A549 (cell line): Measurements from ENCODE around the gene MAP3K4. TPM values are rescaled to one million over a fixed set of nuclear protein-coding genes. Genes with fewer than 3 reads are reported as not detected.

Experiments
- ATAC-seq, 2 experiments: fragments of 200-7000 bp in 1 of 2; fragments of >200 bp in 1 of 2; cut with Nextera tagmentation in 1 of 2; cut with Tn5 transposase in 1 of 2; 3 replicates each; pipeline versions ENCODE4 v1.8.0 to v1.9.1; 2018 to 2020; ENCODE audit warnings: mild to moderate bottlenecking in 1 of 2, moderate library complexity in 1 of 2
- CTCF ChIA-PET: fragments of 300-600 bp; sonication (Branson Sonifier 250); formaldehyde crosslinking; extraction: SDS; loops from one replicate; lab custom pipeline; 2021; ENCODE audit warnings: antibody characterized with exemption, inconsistent platforms; lab: Yijun Ruan, JAX
- POLR2A ChIA-PET: fragments of 350-600 bp; formaldehyde crosslinking; extraction: SDS; loops from one replicate; lab custom pipeline; 2021; ENCODE audit warnings: antibody characterized with exemption, inconsistent platforms; lab: Yijun Ruan, JAX
- DNase-seq, 2 experiments: peaks; one replicate each; pipeline versions ENCODE4 v3.0.0 to v3.0.0-alpha.2; 2011 to 2016; ENCODE audit warnings: low read depth in 1 of 2, low spot score in 1 of 2
- FAIRE-seq: peaks from 2 replicates; lab custom pipeline; 2011; peaks lifted over from hg19 to GRCh38; lab: Jason Lieb, UNC
- H3K27ac ChIP-seq, 2 experiments: fragments of >200 bp; sonication (Bioruptor Twin); formaldehyde crosslinking; 3 replicates each; pipeline ENCODE4 v1.5.1; 2016 to 2017
- H3K4me1 ChIP-seq: fragments of >200 bp; sonication (Bioruptor Twin); formaldehyde crosslinking; 3 replicates; pipeline ENCODE4 v1.6.1; 2016
- H3K4me2 ChIP-seq: fragments of >200 bp; sonication (Bioruptor Twin); formaldehyde crosslinking; 3 replicates; pipeline ENCODE4 v1.6.1; 2016
- H3K4me3 ChIP-seq: fragments of >200 bp; sonication (Bioruptor Twin); formaldehyde crosslinking; 3 replicates; pipeline ENCODE4 v1.5.1; 2016
- H3K9me3 ChIP-seq: fragments of >200 bp; sonication (Bioruptor Twin); formaldehyde crosslinking; 3 replicates; pipeline ENCODE4 v1.6.1; 2016
- CBX2 ChIP-seq: fragments of 200-600 bp; sonication (generic); IDR thresholded peaks from 2 replicates; pipeline ENCODE4 v1.6.1; 2016; ENCODE audit warnings: low read depth, mild to moderate bottlenecking, borderline replicate concordance
- CBX8 ChIP-seq: fragments of 200-600 bp; sonication (generic); IDR thresholded peaks from 2 replicates; pipeline ENCODE4 v1.6.1; 2016
- CHD4 ChIP-seq: fragments of 200-600 bp; sonication (generic); IDR thresholded peaks from 2 replicates; pipeline ENCODE4 v1.6.1; 2016; ENCODE audit warnings: antibody characterized with exemption, mild to moderate bottlenecking, borderline replicate concordance
- CTCF ChIP-seq: fragments of >200 bp; sonication (Bioruptor Twin); formaldehyde crosslinking; IDR thresholded peaks from 3 replicates; pipeline ENCODE4 v1.5.1; 2016
- ELK1 ChIP-seq: fragments of 150-350 bp; IDR thresholded peaks from 2 replicates; pipeline ENCODE4 v1.6.1; 2014; ENCODE audit warnings: low read depth, mild to moderate bottlenecking, low read length
- ESRRA ChIP-seq: fragments of 150-350 bp; IDR thresholded peaks from 2 replicates; pipeline ENCODE4 v1.6.1; 2014; ENCODE audit warnings: mild to moderate bottlenecking, low read length, borderline replicate concordance
- FOSB ChIP-seq: fragments of 250-450 bp; sonication (Bioruptor Pico); IDR thresholded peaks from 2 replicates; pipeline ENCODE4 v1.5.0; 2020; ENCODE audit warnings: mild to moderate bottlenecking, moderate library complexity
- HEYL ChIP-seq: fragments of 250-450 bp; sonication (Bioruptor Pico); IDR thresholded peaks from 2 replicates; pipeline ENCODE4 v1.8.0; 2021; ENCODE audit warnings: mild to moderate bottlenecking, moderate library complexity
- HOXA7 ChIP-seq: fragments of 250-450 bp; sonication (Bioruptor Pico); IDR thresholded peaks from 2 replicates; pipeline ENCODE4 v1.5.0; 2020; ENCODE audit warnings: mild to moderate bottlenecking, moderate library complexity
- JUNB ChIP-seq: fragments of >200 bp; sonication (Bioruptor Twin); formaldehyde crosslinking; IDR thresholded peaks from 2 replicates; pipeline ENCODE4 v1.6.1; 2016
- KDM5A ChIP-seq: fragments of 200-600 bp; sonication (generic); IDR thresholded peaks from 2 replicates; pipeline ENCODE4 v1.6.1; 2016; ENCODE audit warnings: antibody characterized with exemption, mild to moderate bottlenecking
- MAFK ChIP-seq: fragments of 450-650 bp; IDR thresholded peaks from 2 replicates; pipeline ENCODE4 v1.6.1; 2014; ENCODE audit not compliant: partially characterized antibody
- MYC ChIP-seq: IDR thresholded peaks from 2 replicates; pipeline ENCODE4 v1.6.1; 2012; ENCODE audit warnings: mild to moderate bottlenecking, inconsistent platforms, low read length, improper control_type of control experiment, borderline replicate concordance
- NFE2L2 ChIP-seq: fragments of 150-350 bp; conservative IDR thresholded peaks from 2 replicates; pipeline ENCODE4 v1.6.1; 2014; ENCODE audit warnings: low read length
- NR3C1 ChIP-seq: fragments of >200 bp; sonication (Bioruptor Twin); formaldehyde crosslinking; IDR thresholded peaks from 3 replicates; pipeline ENCODE4 v1.6.1; 2017
- RARB ChIP-seq: fragments of 250-450 bp; sonication (Bioruptor Pico); IDR thresholded peaks from 2 replicates; pipeline ENCODE4 v1.8.0; 2021; ENCODE audit warnings: mild to moderate bottlenecking, moderate library complexity
- RFX5 ChIP-seq: fragments of 450-650 bp; IDR thresholded peaks from 2 replicates; pipeline ENCODE4 v1.7.1; 2014; ENCODE audit warnings: antibody characterized with exemption, mild to moderate bottlenecking, moderate library complexity
- RNF2 ChIP-seq: fragments of 200-600 bp; sonication (generic); IDR thresholded peaks from 2 replicates; pipeline ENCODE4 v1.6.1; 2016; ENCODE audit warnings: low read depth, mild to moderate bottlenecking, antibody characterized with exemption, moderate library complexity, borderline replicate concordance
- SMC3 ChIP-seq: fragments of >200 bp; sonication (Bioruptor Twin); formaldehyde crosslinking; IDR thresholded peaks from 3 replicates; pipeline ENCODE4 v1.6.1; 2018; ENCODE audit warnings: inconsistent platforms
- USF2 ChIP-seq: fragments of 450-650 bp; IDR thresholded peaks from 2 replicates; pipeline ENCODE4 v1.6.1; 2014; ENCODE audit warnings: antibody characterized with exemption
- WGBS: methylation state at CpG from one replicate; pipeline ENCODE4 v1.1.6; 2017; ENCODE audit errors: missing lambda C conversion rate; 5-methylcytosine and 5-hydroxymethylcytosine counted together
- polyA plus RNA-seq, 4 experiments: library from polyadenylated mRNA; depleted of rRNA in 3 of 4; stranded (reverse); fragments of >200 nt; fragmentation: RNase III in 1 of 4; extraction: RNeasy Plus Mini Kit Qiagen cat#74134 plus additional on column Dnase treatment in 1 of 4; gene quantifications; 2 replicates in 3 of 4; 3 replicates in 1 of 4; pipeline ENCODE4 v1.2.3, GENCODE V29; 2011 to 2017
- TF ChIP-seq, protein P1 (sequence below): fragments of >200 bp; sonication (Bioruptor Twin); formaldehyde crosslinking; IDR thresholded peaks from 3 replicates; pipeline ENCODE4 v1.6.1; 2016
- TF ChIP-seq, protein P2 (sequence below): IDR thresholded peaks from 2 replicates; pipeline ENCODE4 v1.6.1; 2012

Gene MAP3K4
- polyA plus RNA-seq, 2 of the 4 experiments (the other 2 are of a cell fraction): 7.3 to 13.4 TPM

GRCh38 chr6:161154796-161155335 is 163.3 kb downstream of the MAP3K4 start:
- no peak for ATAC-seq
- Histone ChIP-seq H3K4me2 (no peak overlapping the region), H3K9me3 (no peaks in the 10 kb centered on the region), H3K27ac (no peak overlapping the region), H3K4me3 (no peak overlapping the region), H3K4me1 (no peaks in the 10 kb centered on the region)
- TF ChIP-seq, protein P1, sequence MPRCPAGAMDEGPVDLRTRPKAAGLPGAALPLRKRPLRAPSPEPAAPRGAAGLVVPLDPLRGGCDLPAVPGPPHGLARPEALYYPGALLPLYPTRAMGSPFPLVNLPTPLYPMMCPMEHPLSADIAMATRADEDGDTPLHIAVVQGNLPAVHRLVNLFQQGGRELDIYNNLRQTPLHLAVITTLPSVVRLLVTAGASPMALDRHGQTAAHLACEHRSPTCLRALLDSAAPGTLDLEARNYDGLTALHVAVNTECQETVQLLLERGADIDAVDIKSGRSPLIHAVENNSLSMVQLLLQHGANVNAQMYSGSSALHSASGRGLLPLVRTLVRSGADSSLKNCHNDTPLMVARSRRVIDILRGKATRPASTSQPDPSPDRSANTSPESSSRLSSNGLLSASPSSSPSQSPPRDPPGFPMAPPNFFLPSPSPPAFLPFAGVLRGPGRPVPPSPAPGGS: no peak
- no peak for TF ChIP-seq RNF2
- no peak for TF ChIP-seq JUNB
- no peak for TF ChIP-seq USF2
- TF ChIP-seq FOSB: no peak
- no peak for TF ChIP-seq CBX2
- no peak for TF ChIP-seq ELK1
- no peak for TF ChIP-seq CBX8
- TF ChIP-seq SMC3: no peak
- ChIA-PET CTCF (interaction anchor here (6.6 kb wide), 1 partner anchor 218 kb away, joined by 87 read pairs; no protein-coding TSS in a partner anchor), POLR2A (no interaction called here)
- WGBS: 94% methylated on average over 9 of the region's 13 CpGs
- FAIRE-seq: no peak
- DNase-seq: no peak

DNA sequence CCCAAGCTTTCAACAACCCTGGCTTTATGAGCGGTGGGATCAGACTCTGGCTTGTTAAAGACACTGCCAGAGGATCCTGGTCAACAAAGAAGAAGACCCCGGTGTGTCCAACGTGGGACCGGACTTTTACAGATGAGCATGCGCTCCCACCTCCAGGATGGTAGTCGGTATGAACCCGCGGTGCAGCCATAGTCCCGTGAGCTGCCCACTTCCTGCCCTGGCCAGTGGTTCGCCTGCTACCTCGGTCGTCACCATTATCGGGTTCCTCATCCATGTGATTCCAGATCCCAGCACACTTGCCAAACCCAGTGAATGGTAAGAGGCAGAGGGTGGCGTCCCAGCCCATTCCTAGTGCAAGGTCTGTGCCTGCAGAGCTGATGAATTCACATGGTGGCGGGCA is 169.6 kb downstream of the MAP3K4 start:
- ATAC-seq (no peak), FAIRE-seq (no peak), DNase-seq (no peak)
- TF ChIP-seq CTCF (no peak), CBX2 (no peak), KDM5A (no peak), NR3C1 (no peak), SMC3 (no peak)
- TF ChIP-seq, protein P2, sequence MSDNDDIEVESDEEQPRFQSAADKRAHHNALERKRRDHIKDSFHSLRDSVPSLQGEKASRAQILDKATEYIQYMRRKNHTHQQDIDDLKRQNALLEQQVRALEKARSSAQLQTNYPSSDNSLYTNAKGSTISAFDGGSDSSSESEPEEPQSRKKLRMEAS: no peak
- Histone ChIP-seq H3K9me3 (no peaks in the 10 kb centered on the region), H3K27ac (no peak overlapping the region), H3K4me2 (no peak overlapping the region), H3K4me1 (no peaks in the 10 kb centered on the region), H3K4me3 (no peak overlapping the region)
- ChIA-PET POLR2A (no interaction called here), CTCF (interaction anchor here (2.1 kb wide), 1 partner anchor 8 kb away, joined by 6 read pairs; no protein-coding TSS in a partner anchor)
- 86% methylated on average over 4 of the region's 15 CpGs for WGBS

- CTCF ChIA-PET: interaction anchor here (2.1 kb wide), 1 partner anchor 9 kb away, joined by 6 read pairs; no protein-coding TSS in a partner anchor
- WGBS: 96% methylated on average over 11 of the region's 16 CpGs
These were observed 170.5 kb downstream of the MAP3K4 start for GRCh38 chr6:161161889-161162624.

More at GRCh38 chr6:161161889-161162624, 170.5 kb downstream of the MAP3K4 start:
- DNase-seq (no peak), FAIRE-seq (no peak), ATAC-seq (no peak)
- no peak for TF ChIP-seq ESRRA
- TF ChIP-seq HEYL (CRISPR knock-in tag): no peak
- no peak for TF ChIP-seq NFE2L2
- TF ChIP-seq CHD4: no peak
- no peak for TF ChIP-seq HOXA7 (CRISPR knock-in tag)
- no peak for TF ChIP-seq RFX5
- no peak for TF ChIP-seq CBX2
- TF ChIP-seq, protein P1: no peak
- no peak for TF ChIP-seq MYC
- no peak for TF ChIP-seq MAFK
- no peak for TF ChIP-seq RARB (CRISPR knock-in tag)
- TF ChIP-seq CBX8: no peak
- TF ChIP-seq RNF2: no peak
- POLR2A ChIA-PET: no interaction called here
- H3K4me2 ChIP-seq: no peak overlapping the region
- no peaks in the 10 kb centered on the region for H3K4me1 ChIP-seq
- H3K4me3 ChIP-seq: no peak overlapping the region
- H3K9me3 ChIP-seq: no peaks in the 10 kb centered on the region
- H3K27ac ChIP-seq: no peak overlapping the region
